ENCODE results near the gene PIK3AP1.

DNA sequence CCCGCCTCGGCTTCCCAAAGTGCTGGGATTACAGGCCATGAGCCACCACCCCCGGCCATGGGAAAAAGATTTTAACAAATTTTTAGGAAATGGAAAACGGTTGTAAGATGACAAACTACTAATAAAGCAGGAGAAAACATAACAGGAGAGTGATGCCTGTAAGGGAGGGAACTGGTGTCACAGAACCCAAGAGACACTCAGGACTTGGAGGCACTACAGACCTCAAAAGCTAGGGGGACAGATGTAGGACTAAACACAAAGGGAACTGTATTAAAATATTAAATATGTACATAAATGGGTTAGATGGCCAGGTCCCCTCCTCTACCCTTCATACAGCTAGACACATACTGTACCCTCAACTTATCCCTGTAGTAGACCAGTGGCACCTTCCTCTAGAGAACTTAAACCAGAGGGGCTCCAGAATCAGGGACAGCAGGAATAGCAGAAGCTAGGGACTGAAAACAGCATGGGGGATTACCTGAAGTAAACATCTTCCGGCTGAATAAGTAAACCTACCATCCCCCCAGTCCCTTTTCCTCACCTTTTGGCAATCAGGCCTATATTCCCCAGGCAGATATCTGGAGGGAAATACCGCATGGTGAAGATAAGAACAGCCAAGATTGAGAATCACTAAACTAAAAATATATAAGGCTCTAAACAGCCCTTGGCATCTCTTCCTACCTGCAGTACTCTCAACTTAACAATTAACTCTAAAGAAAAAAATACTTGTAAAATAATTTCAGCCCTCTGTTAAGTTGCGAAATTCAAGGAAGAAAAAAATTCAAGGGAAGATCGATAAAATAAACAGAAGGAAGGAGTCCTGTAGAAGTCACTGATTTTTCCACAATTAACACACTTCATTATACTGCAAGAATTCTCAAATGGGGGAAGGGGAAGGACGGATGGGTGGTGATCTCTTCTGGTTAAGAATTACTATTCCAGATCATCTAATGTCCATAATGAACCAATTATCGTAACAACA is 149.0 kb downstream of the PIK3AP1 start:
- TF ChIP-seq, protein P1, sequence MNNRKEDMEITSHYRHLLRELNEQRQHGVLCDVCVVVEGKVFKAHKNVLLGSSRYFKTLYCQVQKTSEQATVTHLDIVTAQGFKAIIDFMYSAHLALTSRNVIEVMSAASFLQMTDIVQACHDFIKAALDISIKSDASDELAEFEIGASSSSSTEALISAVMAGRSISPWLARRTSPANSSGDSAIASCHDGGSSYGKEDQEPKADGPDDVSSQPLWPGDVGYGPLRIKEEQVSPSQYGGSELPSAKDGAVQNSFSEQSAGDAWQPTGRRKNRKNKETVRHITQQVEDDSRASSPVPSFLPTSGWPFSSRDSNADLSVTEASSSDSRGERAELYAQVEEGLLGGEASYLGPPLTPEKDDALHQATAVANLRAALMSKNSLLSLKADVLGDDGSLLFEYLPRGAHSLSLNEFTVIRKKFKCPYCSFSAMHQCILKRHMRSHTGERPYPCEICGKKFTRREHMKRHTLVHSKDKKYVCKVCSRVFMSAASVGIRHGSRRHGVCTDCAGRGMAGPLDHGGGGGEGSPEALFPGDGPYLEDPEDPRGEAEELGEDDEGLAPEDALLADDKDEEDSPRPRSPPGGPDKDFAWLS (CRISPR knock-in tag; IDR thresholded peaks at IDR 0.05; ENCODE audit: borderline replicate concordance) = no peak
- TF ChIP-seq ZNF577 (CRISPR knock-in tag; IDR thresholded peaks at IDR 0.05; ENCODE audit: borderline replicate concordance, low read depth) (no peak), ZNF138 (CRISPR knock-in tag; IDR thresholded peaks at IDR 0.05; ENCODE audit: low read depth) (no peak), ZNF572 (CRISPR knock-in tag; IDR thresholded peaks at IDR 0.05) (no peak), RFX1 (IDR thresholded peaks at IDR 0.05) (no peak), MYNN (CRISPR knock-in tag; IDR thresholded peaks at IDR 0.05; ENCODE audit: low read depth) (no peak), ZNF792 (CRISPR knock-in tag; IDR thresholded peaks at IDR 0.05) (no peak)
- TF ChIP-seq, protein P2, sequence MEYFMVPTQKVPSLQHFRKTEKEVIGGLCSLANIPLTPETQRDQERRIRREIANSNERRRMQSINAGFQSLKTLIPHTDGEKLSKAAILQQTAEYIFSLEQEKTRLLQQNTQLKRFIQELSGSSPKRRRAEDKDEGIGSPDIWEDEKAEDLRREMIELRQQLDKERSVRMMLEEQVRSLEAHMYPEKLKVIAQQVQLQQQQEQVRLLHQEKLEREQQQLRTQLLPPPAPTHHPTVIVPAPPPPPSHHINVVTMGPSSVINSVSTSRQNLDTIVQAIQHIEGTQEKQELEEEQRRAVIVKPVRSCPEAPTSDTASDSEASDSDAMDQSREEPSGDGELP (IDR thresholded peaks at IDR 0.05; ENCODE audit: borderline replicate concordance, low read depth) = no peak
